Stimulated activated CD8-positive, alpha-beta memory T cell treated with anti-CD3 and anti-CD28 coated beads, Interleukin-4, amount 100 ng/mL, for 24 hours (primary cell): Measurements from ENCODE around the gene PRSS33.

ENCODE experiments used
- DNase-seq: peaks from one replicate; pipeline ENCODE4 v3.0.0-alpha.2; 2020; ENCODE audit warnings: low read depth

PRSS33 gene

GRCh38 chr16:2820836-2821486, 33.6 kb upstream of the PRSS33 start:
- DNase-seq = no peak

GRCh38 chr16:2819939-2820835, 32.8 kb upstream of the PRSS33 start:
- DNase-seq = no peak

DNA sequence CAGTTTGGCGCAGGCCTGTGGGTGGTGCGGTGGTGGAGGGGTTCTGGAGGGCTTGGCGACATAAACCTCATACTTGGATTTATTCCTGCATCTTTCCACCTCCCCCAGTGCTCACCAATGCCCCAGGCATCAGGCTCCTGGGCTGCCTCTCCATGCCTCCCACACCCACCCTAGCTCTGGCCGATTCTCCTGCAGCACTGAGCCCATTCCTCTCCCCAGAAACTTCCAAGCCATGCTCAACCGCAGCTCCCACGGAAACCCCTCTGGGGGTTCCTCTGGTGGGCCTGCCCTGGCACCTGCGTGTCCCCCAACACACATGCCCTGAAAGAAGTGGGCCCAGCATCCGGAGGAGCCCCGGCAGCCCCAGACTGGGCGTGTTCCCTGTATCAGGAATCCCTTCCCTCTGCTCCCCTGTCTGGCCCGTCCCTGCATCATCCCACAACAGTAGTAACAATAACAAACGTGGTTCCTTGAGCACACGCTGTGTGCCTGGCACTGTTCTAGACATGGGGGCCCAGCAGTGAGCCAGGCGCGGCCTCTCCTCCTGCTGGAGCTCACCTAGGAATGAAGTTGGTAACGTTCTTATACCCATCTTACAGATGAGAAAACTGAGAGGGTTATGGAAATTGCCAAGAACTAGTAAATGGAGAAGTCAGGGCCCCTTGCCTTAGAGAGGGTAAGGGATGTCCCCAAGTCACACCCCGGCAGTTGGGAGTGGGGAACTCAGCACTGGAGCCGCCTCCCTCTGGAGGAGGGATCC, 32.0 kb upstream of the PRSS33 start:
- DNase-seq = no peak

GRCh38 chr16:2818272-2818876, 31.0 kb upstream of the PRSS33 start:
- DNase-seq = no peak

- DNase-seq = no peak
Observed at GRCh38 chr16:2817340-2818271, 30.2 kb upstream of the PRSS33 start.

DNA sequence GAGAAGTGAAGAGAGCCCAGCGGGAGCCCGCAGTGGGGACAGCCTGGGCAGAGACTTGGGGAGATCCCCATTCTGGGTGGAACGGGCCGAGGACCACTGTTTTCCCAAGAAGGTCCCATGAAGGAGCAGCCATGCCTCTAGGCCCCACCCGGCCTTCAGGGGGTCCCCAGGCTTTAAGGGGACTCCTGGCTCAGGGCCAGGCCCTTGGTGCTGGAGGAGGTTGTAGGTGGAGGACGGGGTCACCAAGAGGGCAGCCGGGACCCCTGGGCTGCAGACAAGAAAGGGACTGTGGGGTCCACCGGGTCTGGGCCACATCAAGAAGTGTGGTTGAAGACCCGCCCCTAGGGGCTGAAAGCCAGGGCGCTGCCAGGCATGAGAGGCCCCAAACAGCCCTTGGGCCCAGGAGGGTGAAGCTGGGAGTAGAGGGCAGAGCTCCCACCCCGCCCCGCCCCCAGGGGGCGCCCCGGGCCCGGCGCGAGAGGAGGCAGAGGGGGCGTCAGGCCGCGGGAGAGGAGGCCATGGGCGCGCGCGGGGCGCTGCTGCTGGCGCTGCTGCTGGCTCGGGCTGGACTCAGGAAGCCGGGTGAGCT, 29.5 kb upstream of the PRSS33 start, which contains the start of gene PRSS21:
Gene PRSS21, plus strand, starts transcription at position 487 of the 589 bp plus-strand sequence. Its CDS starts 32 bp downstream, at position 519.
- peak; percentile 20 for DNase-seq

DNA sequence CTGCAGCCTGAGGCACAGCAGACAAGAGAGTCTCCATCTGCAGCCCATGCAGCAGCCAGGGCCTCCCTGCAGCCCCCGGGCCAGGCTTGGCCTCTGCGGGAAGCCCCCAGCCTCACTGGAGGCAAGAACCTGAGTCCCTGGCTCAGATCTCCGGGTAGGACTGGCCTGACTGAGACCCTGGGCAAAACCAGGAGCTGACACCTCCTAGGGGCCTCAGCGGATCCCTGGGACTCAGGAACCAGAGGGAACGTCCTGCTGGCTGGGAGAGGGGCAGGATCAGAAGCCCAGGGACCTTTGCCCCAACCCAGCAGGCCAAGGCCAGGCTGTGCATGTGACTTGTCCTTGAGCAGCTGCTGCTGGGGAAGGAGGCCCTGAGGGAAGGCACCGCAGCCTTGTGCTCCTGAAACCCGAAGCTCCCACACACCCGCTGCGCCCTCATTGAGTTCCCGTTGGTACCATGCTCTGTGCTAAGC, 28.0 kb upstream of the PRSS33 start:
- no peak for DNase-seq

DNA sequence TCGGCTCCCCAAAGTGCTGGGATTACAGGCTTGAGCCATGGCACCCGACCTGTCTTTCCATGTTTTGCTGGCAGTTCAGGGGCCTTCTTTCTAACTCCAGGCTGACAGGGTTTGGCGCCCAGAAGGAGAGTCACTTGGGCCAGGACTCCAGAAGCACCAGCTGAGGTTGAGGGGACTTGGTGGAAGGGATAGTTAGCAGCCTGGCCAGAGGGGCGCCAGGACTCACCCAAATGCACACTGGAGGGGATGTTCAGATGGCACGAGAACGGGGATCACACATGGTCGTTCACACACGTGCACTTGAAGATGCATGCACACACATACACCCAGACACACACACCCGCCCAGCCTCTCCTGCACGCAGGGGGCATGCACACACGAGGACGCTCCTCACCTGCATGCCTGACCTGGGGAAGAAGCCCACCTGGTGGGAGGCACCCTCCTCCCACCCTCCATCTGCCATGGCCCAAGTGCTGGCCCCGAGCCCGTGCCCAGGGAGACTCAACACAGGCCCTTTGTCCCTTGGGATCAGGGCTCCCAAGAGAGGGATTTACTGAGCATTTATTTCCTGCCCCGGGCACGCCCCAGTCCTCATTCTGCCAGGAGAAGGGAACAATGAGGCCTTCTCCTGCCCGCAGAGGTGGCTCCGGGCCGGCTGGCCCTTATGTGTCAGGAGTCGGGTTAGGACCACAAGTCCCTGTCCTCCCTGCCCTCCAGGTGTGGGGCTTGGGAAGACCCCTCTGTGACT, 27.4 kb upstream of the PRSS33 start:
- no peak for DNase-seq

- DNase-seq = no peak
Observed at GRCh38 chr16:2813771-2814221, 26.4 kb upstream of the PRSS33 start.

DNA sequence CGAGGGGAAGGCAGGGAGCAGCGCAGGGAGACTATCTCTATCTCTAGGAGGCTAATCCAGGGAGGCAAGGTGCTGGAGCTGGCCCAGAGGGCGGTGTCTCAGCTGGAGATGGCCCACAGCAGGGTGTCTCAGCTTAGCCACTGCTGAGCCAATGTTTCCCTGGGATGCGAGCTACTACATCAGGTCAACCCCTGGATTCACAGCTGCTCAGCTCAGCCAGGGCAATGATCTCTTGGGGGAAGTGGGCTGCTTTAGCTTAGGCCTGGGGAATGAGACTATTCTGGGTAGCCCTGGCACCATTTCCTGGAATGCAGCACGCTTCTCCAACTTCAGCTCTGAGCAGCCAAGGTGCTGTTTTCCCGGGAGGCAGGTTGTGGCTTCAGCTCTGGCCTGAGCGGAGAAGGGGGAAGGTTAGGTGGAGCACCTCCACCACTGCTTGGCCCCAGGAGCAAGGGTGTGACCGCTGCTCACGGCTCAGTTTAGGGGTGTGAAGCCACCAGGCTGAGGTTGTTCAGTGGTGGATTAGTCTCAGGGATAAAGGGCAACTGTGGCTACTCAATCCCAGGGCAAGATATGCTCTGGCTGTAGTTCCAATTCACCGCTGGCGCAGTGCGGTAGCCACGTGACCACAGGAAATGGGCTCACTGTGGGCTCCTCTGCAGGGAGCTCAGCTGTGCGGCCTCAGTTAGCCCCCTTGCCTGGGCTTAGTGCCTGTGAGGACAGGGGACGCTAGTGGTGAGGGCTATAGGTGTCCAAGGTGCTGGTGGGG, 24.5 kb upstream of the PRSS33 start:
- DNase-seq = no peak

GRCh38 chr16:2810651-2811050, 23.3 kb upstream of the PRSS33 start:
- DNase-seq = no peak

GRCh38 chr16:2809149-2809760, 21.9 kb upstream of the PRSS33 start:
- no peak for DNase-seq

DNA sequence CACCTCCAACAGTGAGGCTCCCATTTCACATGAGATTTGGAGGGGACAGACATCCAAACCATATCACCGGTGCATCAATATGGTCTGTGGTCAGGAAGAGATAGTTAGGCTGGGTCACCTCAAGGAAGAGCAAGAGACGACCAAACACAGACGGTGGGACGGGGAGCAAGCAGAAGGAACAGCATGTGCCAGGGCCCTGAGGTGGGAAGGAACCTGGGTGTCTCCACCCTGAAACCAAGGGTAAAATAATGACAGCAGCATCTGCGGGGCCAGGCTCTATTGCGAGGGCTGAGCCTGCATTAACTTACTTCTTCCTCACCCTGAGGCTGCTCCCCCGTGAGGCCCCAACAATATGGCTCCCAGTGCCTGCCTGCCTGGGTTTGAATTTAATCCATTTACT, 20.8 kb upstream of the PRSS33 start:
- no peak for DNase-seq

- no peak for DNase-seq
Observed at GRCh38 chr16:2806286-2806685, 18.9 kb upstream of the PRSS33 start.

DNA sequence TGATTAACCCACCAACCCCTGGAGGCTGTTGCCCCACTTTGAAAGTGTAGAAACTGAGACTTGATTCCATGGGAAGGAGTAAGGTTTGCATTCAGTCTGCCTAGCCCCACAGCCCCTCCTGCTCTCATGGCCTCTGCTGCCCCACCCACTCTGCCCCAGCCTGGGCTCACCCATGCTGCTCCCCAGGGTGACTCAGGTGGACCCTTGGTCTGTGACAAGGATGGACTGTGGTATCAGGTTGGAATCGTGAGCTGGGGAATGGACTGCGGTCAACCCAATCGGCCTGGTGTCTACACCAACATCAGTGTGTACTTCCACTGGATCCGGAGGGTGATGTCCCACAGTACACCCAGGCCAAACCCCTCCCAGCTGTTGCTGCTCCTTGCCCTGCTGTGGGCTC, 17.4 kb upstream of the PRSS33 start:
- no peak for DNase-seq

DNA sequence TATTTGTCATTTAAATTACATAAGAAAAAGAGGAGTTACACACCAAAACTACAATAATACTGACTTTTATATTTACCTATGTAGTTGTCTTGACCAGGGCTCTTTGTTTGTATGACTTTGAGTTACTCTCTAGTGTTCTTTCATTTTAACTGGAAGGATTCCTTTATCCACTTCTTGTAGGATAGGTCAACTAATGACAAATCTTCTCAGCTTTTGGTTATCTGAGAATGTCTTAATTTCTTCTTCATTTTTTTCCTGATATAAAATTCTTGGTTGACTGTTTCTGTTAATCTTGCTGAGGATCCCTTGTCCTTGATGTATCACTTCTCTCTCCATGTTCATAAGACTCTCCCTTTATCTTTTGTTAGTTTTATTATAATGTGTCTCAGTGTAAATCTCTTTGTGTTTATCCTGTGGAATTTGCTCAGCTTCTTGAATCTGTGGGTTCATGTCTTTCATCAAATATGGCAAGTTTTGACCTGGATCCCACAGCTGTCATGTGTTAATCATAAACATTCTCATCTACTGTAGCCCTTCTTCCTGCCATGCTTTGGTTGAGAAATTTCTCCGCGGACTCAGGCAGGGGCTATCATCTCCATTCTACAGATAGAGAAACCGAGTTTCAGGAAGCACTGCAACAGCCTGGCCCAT, 16.3 kb upstream of the PRSS33 start:
- DNase-seq = no peak

- DNase-seq = no peak
Observed at GRCh38 chr16:2799859-2800226, 12.5 kb upstream of the PRSS33 start.
